ENCODE results near the gene DSP.

DNA sequence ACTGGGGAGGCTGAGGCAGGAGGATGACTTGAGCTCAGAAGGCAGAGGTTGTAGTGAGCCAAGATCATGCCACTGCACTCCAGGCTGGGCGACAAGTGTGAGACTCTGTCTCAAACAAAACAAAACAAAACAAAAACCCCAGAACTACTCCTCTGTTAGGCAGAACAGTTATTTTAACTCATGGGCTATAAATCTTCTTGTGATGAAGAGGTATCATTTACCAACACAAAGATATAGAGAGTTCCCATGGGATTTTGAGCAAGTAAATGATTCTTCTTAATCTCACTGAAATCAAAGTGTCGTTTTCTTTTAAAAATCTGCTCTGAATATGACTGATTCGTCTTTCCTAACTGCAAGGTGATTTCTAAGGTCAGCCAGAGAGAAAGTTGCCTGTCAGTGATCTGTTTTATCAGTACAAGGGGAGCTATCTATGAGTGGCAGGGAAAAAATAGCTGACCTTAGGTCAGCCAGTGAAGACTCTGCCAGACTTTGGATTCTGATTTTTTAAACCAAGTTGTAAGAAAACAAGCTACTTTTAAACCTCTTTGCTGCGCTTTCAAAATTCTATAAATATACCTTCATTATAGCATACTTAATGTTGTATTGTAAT is 3.8 kb upstream of the DSP start:
- TF ChIP-seq, protein P1, sequence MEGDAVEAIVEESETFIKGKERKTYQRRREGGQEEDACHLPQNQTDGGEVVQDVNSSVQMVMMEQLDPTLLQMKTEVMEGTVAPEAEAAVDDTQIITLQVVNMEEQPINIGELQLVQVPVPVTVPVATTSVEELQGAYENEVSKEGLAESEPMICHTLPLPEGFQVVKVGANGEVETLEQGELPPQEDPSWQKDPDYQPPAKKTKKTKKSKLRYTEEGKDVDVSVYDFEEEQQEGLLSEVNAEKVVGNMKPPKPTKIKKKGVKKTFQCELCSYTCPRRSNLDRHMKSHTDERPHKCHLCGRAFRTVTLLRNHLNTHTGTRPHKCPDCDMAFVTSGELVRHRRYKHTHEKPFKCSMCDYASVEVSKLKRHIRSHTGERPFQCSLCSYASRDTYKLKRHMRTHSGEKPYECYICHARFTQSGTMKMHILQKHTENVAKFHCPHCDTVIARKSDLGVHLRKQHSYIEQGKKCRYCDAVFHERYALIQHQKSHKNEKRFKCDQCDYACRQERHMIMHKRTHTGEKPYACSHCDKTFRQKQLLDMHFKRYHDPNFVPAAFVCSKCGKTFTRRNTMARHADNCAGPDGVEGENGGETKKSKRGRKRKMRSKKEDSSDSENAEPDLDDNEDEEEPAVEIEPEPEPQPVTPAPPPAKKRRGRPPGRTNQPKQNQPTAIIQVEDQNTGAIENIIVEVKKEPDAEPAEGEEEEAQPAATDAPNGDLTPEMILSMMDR (IDR thresholded peaks at IDR 0.05), result no peak
- no peak for TF ChIP-seq EP300 (IDR thresholded peaks at IDR 0.05)

Data from tibial nerve (tissue), 4 donors.